Measurements from ENCODE around the gene MAPT. TPM values are rescaled to one million over a fixed set of nuclear protein-coding genes. Genes with fewer than 3 reads are reported as not detected.

Gene MAPT
- total and polyA plus RNA-seq, 2 of the 4 experiments (the other 2 are of a cell fraction), result 0.18 to 0.19 TPM

DNA sequence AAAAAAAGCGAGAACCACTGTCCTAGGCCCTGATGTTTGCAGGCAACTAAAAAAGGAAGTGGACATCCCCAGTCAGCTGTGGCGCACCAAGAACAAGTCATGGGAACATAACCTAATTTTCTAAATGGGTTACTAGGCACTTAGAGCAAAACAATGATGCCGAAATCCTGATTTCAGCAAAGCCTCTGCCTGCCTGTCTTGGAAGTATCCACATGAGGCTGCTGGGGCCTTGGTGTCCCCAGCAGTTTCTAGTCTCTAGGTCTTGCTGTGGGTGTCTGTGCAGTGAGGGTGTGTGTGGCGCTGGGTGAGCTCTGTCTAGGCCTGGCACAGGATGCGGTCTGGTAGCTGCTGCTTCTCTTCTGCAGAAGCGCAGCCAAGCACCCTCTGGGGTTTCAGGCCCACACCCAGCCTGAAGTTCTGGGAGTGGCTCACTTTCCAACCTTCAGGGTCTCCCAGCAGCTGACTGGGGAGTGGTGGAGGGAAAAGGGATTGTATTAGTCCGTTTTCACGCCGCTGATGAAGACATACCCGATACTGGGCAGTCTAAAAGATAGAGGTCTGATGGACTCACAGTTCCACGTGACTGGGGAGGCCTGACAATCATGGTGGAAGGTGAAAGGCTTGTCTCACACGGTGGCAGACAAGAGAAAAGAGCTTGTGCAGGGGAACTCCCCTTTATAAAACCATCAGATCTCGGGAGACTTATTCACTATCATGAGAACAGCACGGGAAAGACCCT lies 125.8 kb downstream of the MAPT start:
- H2BK5ac ChIP-seq (ENCODE audit: low read depth, low read length, poor library complexity, severe bottlenecking), result no peak overlapping the region
- CTCF ChIA-PET, result interaction anchor here (0.6 kb wide), 1 partner anchor 128 kb away, joined by 3 read pairs; no protein-coding TSS in a partner anchor
- dilution Hi-C loops (cut with HindIII; ENCODE audit: low sequenced_read_pairs, unreplicated experiment) (no loop called here), intact Hi-C loops (cut with micrococcal nuclease) (no loop called here), in situ Hi-C loops (cut with MboI; ENCODE audit: low sequenced_read_pairs) (no loop called here)
- no peaks in the 10 kb centered on the region for H3K27me3 ChIP-seq (ENCODE audit: control insufficient read depth, insufficient read depth, low read length)
- no peaks in the 10 kb centered on the region for H3K9me3 ChIP-seq (ENCODE audit: control insufficient read depth, insufficient read depth, low read length)
- BruUV-seq (replicated peaks), result no TSS peak
- H2BK20ac ChIP-seq (ENCODE audit: low read depth, low read length), result no peak overlapping the region
- no peak overlapping the region for H3K23ac ChIP-seq (ENCODE audit: low read depth, low read length)
- H4K20me1 ChIP-seq (ENCODE audit: insufficient read depth, low read length), result peaks cover 3% of the 10 kb centered on the region; the same call in 1 of the 2 replicates
- no peak overlapping the region for H3K18ac ChIP-seq (ENCODE audit: low read depth, low read length)
- no peak overlapping the region for H4K5ac ChIP-seq (ENCODE audit: low read depth, low read length)
- TF ChIP-seq RAD21 (IDR thresholded peaks at IDR 0.05; ENCODE audit: low read length), result no peak
- TF ChIP-seq CEBPB (IDR thresholded peaks at IDR 0.05; ENCODE audit: low read depth, low read length), result no peak
- no peak for TF ChIP-seq MAZ (IDR thresholded peaks at IDR 0.05; ENCODE audit: borderline replicate concordance, low read depth, low read length)
- no peak for TF ChIP-seq MXI1 (IDR thresholded peaks at IDR 0.05; ENCODE audit: borderline replicate concordance, low read depth, low read length)
- TF ChIP-seq CTCF (conservative IDR thresholded peaks at IDR 0.05; ENCODE audit: low read depth, low read length), result no peak
- TF ChIP-seq, protein P1, sequence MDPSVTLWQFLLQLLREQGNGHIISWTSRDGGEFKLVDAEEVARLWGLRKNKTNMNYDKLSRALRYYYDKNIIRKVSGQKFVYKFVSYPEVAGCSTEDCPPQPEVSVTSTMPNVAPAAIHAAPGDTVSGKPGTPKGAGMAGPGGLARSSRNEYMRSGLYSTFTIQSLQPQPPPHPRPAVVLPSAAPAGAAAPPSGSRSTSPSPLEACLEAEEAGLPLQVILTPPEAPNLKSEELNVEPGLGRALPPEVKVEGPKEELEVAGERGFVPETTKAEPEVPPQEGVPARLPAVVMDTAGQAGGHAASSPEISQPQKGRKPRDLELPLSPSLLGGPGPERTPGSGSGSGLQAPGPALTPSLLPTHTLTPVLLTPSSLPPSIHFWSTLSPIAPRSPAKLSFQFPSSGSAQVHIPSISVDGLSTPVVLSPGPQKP (IDR thresholded peaks at IDR 0.05; ENCODE audit: borderline replicate concordance, low read depth, low read length), result no peak
- TF ChIP-seq RFX5 (IDR thresholded peaks at IDR 0.05; ENCODE audit: low read depth, low read length), result no peak
- no peak for TF ChIP-seq FOS (IDR thresholded peaks at IDR 0.05; ENCODE audit: low read depth, low read length)
- no peak for TF ChIP-seq SMC3 (IDR thresholded peaks at IDR 0.05; ENCODE audit: low read depth, low read length)
- TF ChIP-seq NFE2L2 (IDR thresholded peaks at IDR 0.05; ENCODE audit: low read depth, low read length), result no peak
- no peak for TF ChIP-seq RCOR1 (IDR thresholded peaks at IDR 0.05; ENCODE audit: insufficient replicate concordance, low read length)
- no peak for TF ChIP-seq MAFK (IDR thresholded peaks at IDR 0.05; ENCODE audit: low read depth, low read length)
- DNase-seq (no peak), ATAC-seq (ENCODE audit: low read depth) (no peak)
- WGBS, 2 experiments (ENCODE audit: extremely low coverage in 2 of 2, insufficient read length in 1 of 2), result 100% methylated on average over 1 of the region's 14 CpGs; no CpG with 5 or more reads in 1 of the 2 experiments
- no peak overlapping the region for H3K27ac ChIP-seq (ENCODE audit: insufficient read depth, low read length)
- no peak overlapping the region for H4K91ac ChIP-seq (ENCODE audit: insufficient read depth, low read depth, low read length)
- no peak overlapping the region for H3K4me2 ChIP-seq (ENCODE audit: low read depth, low read length)
- peaks cover 4% of the 10 kb centered on the region; the same call in 1 of the 2 replicates for H3K4me1 ChIP-seq (ENCODE audit: control insufficient read depth, insufficient read depth, low read length)
- no peak overlapping the region for H3K14ac ChIP-seq (replicated peaks; ENCODE audit: low read depth, low read length)
- no peak overlapping the region for H2BK120ac ChIP-seq (ENCODE audit: low read depth, low read length)
- H2AK5ac ChIP-seq (ENCODE audit: low read depth, low read length), result no peak overlapping the region
- H3K56ac ChIP-seq (ENCODE audit: extremely low read depth, insufficient read depth, low read length), result no peak overlapping the region
- no peak overlapping the region for H3K9ac ChIP-seq (ENCODE audit: low read depth, low read length)
- H2BK15ac ChIP-seq (ENCODE audit: low read depth, low read length), result no peak overlapping the region
- peaks cover 9% of the 10 kb centered on the region for H3K9me1 ChIP-seq (ENCODE audit: insufficient read depth, low read length)
- H2AK9ac ChIP-seq (replicated peaks; ENCODE audit: low read depth, low read length, poor library complexity), result no peak overlapping the region
- no peaks in the 10 kb centered on the region for H3K79me1 ChIP-seq (ENCODE audit: low read depth in 1 of 2, low read length in 2 of 2)
- no peak overlapping the region for H2AFZ ChIP-seq (replicated peaks; ENCODE audit: low read length, poor library complexity)
- H3K36me3 ChIP-seq (ENCODE audit: control insufficient read depth, insufficient read depth, low read length), result peaks cover 1% of the 10 kb centered on the region; the same call in 1 of the 2 replicates
- POLR2A ChIA-PET (ENCODE audit: unreplicated experiment), result no interaction called here
- no peak overlapping the region for H3K4me3 ChIP-seq (ENCODE audit: insufficient read depth, low read depth, low read length)
- no peak overlapping the region for H4K8ac ChIP-seq (ENCODE audit: low read depth in 2 of 2, low read length in 2 of 2)
- no peak overlapping the region for H3K4ac ChIP-seq (ENCODE audit: low read depth, low read length)

All from IMR-90 (cell line).